Thyroid gland (tissue), 4 donors: ENCODE measurements around the gene TMEM154. TPM values are rescaled to one million over a fixed set of nuclear protein-coding genes. Genes with fewer than 3 reads are reported as not detected.

Source experiments
- DNase-seq, 2 donors: peaks; one replicate each; pipeline ENCODE4 v3.0.0-alpha.2; 2019
- H3K27ac ChIP-seq, 3 donors: fragments of 200-600 bp; sonication (generic); 1 replicate in 2 of 3; 2 replicates in 1 of 3; pipeline ENCODE4 v1.5.1; 2016 to 2019; ENCODE audit warnings: mild to moderate bottlenecking in 1 of 3, moderate library complexity in 1 of 3
- H3K27me3 ChIP-seq: fragments of 200-600 bp; sonication (generic); one replicate; pipeline ENCODE4 v1.5.1; 2019
- H3K36me3 ChIP-seq, 2 donors: fragments of 200-600 bp; sonication (generic); one replicate each; pipeline ENCODE4 v1.5.1; 2016 to 2019
- H3K4me1 ChIP-seq, 2 donors: fragments of 200-600 bp; sonication (generic); one replicate each; pipeline ENCODE4 v1.5.1; 2017 to 2019
- H3K4me3 ChIP-seq, 3 donors: fragments of 200-600 bp; sonication (generic); replicated peaks in 1 of 3; 1 replicate in 2 of 3; 2 replicates in 1 of 3; pipeline ENCODE4 v1.5.1; 2016; ENCODE audit warnings: mild to moderate bottlenecking in 1 of 3
- H3K9me3 ChIP-seq: fragments of 200-600 bp; sonication (generic); one replicate; pipeline ENCODE4 v1.5.1; 2017
- CTCF ChIP-seq, 6 experiments: fragments of 200-600 bp in 3 of 6; fragments of 450-650 bp in 3 of 6; sonication (generic) in 3 of 6; IDR thresholded peaks; one replicate each; pipeline ENCODE4 v1.5.1; 2016 to 2019; ENCODE audit warnings: antibody characterized with exemption in 6 of 6, mild to moderate bottlenecking in 2 of 6, inconsistent platforms in 1 of 6, moderate library complexity in 1 of 6
- POLR2A ChIP-seq, 2 donors: fragments of 450-650 bp; IDR thresholded peaks; one replicate each; pipeline ENCODE4 v1.6.1; 2017; ENCODE audit warnings: antibody characterized with exemption in 2 of 2, mild to moderate bottlenecking in 2 of 2, moderate library complexity in 1 of 2
- WGBS, 2 donors: methylation state at CpG; one replicate each; pipeline ENCODE4 v1.1.5; 2017; 5-methylcytosine and 5-hydroxymethylcytosine counted together
- intact Hi-C: fragments of 100-400 bp; cut with DNase I; formaldehyde crosslinking; loops from one replicate; pipeline ENCODE4 v1.15.1; 2023
- total RNA-seq, 4 donors: library from RNA; depleted of rRNA; stranded (reverse); fragments of >200 nt; gene quantifications; one replicate each; pipeline ENCODE4 v1.2.3, GENCODE V29; 2016

Gene TMEM154
- total RNA-seq, 4 donors from 2014 or later = 0.22 to 1.6 (median 0.42) TPM

GRCh38 chr4:152689615-152690501, 10.1 kb upstream of the TMEM154 start:
- intact Hi-C loops = no loop called here
- H3K4me3 ChIP-seq = no peak overlapping the region
- DNase-seq = no peak
- no peaks in the 10 kb centered on the region for H3K27me3 ChIP-seq
- H3K27ac ChIP-seq = no peak overlapping the region
- H3K4me1 ChIP-seq = no peaks in the 10 kb centered on the region
- no peaks in the 10 kb centered on the region for H3K9me3 ChIP-seq
- no peaks in the 10 kb centered on the region for H3K36me3 ChIP-seq
- 81 to 87% methylated on average over 7 of the region's 7 CpGs for WGBS, 2 donors
- no peak for TF ChIP-seq CTCF (IDR thresholded peaks at IDR 0.05)
- TF ChIP-seq POLR2A (IDR thresholded peaks at IDR 0.05) = no peak

GRCh38 chr4:152687974-152688599, 8.3 kb upstream of the TMEM154 start:
- 67 to 79% methylated on average over 2 of the region's 2 CpGs for WGBS, 2 donors
- no peak for DNase-seq
- TF ChIP-seq POLR2A (IDR thresholded peaks at IDR 0.05) (no peak), CTCF (IDR thresholded peaks at IDR 0.05) (no peak)
- H3K4me1 ChIP-seq = no peaks in the 10 kb centered on the region
- H3K27ac ChIP-seq = no peak overlapping the region
- no peaks in the 10 kb centered on the region for H3K36me3 ChIP-seq
- no peaks in the 10 kb centered on the region for H3K27me3 ChIP-seq
- H3K9me3 ChIP-seq = no peaks in the 10 kb centered on the region
- no peak overlapping the region for H3K4me3 ChIP-seq
- intact Hi-C loops = no loop called here

- no peak for DNase-seq
- no peak overlapping the region for H3K27ac ChIP-seq
- no peaks in the 10 kb centered on the region for H3K9me3 ChIP-seq
- TF ChIP-seq POLR2A (IDR thresholded peaks at IDR 0.05) (no peak), CTCF (IDR thresholded peaks at IDR 0.05) (no peak)
- H3K27me3 ChIP-seq = no peaks in the 10 kb centered on the region
- no peaks in the 10 kb centered on the region for H3K4me1 ChIP-seq
- H3K4me3 ChIP-seq = no peak overlapping the region
- intact Hi-C loops = no loop called here
- no peaks in the 10 kb centered on the region for H3K36me3 ChIP-seq
- 68 to 76% methylated on average over 8 of the region's 8 CpGs for WGBS, 2 donors
These were observed 6.7 kb upstream of the TMEM154 start for GRCh38 chr4:152686452-152687013.

- TF ChIP-seq POLR2A (IDR thresholded peaks at IDR 0.05) (no peak), CTCF (IDR thresholded peaks at IDR 0.05) (no peak)
- WGBS, 2 donors = 89 to 92% methylated on average over 2 of the region's 2 CpGs
- H3K9me3 ChIP-seq = no peaks in the 10 kb centered on the region
- intact Hi-C loops = no loop called here
- no peak overlapping the region for H3K4me3 ChIP-seq
- no peak overlapping the region for H3K27ac ChIP-seq
- no peak for DNase-seq
- H3K27me3 ChIP-seq = no peaks in the 10 kb centered on the region
- no peaks in the 10 kb centered on the region for H3K4me1 ChIP-seq
- no peaks in the 10 kb centered on the region for H3K36me3 ChIP-seq
These were observed 4.8 kb upstream of the TMEM154 start for GRCh38 chr4:152684587-152684986.

- H3K27ac ChIP-seq = no peak overlapping the region
- TF ChIP-seq CTCF (IDR thresholded peaks at IDR 0.05) (no peak), POLR2A (IDR thresholded peaks at IDR 0.05) (no peak)
- H3K4me1 ChIP-seq = no peaks in the 10 kb centered on the region
- no peaks in the 10 kb centered on the region for H3K27me3 ChIP-seq
- no peak overlapping the region for H3K4me3 ChIP-seq
- WGBS, 2 donors = 49 to 62% methylated on average over 3 of the region's 3 CpGs
- intact Hi-C loops = no loop called here
- DNase-seq = no peak
- no peaks in the 10 kb centered on the region for H3K9me3 ChIP-seq
- no peaks in the 10 kb centered on the region for H3K36me3 ChIP-seq
These were observed 4.2 kb upstream of the TMEM154 start for GRCh38 chr4:152684007-152684406.
